Measurements from ENCODE around the gene SLC39A11. TPM values are rescaled to one million over a fixed set of nuclear protein-coding genes. Genes with fewer than 3 reads are reported as not detected.

Gene SLC39A11
- polyA plus RNA-seq, 3 donors: 16.6 to 27.9 (median 26.6) TPM

DNA sequence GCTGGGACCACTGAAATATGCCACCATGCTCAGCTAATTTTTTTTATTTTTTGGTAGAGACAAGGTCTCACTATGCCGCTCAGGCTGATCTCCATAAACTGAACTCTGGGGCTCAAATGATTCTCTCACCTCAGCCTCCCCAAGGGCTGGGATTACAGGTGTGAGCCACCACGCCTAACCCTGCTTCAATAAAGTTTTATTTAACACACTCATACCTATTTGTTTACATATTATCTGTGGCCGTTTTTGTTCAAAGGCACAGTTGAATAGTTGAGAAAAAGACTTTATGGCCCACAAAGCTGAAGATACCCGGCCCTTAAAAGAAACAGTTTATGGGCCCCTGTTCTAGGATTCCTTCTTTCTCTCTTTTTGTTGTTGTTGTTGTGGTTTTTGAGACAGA, 419.8 kb downstream of the SLC39A11 start:
- WGBS (ENCODE audit: insufficient coverage): 83% methylated on average over 1 of the region's 4 CpGs
- Histone ChIP-seq H3K4me2 (replicated peaks; ENCODE audit: extremely low read depth, low read length, poor library complexity, severe bottlenecking) (no peak overlapping the region), H3K27ac (ENCODE audit: low read depth in 1 of 2, low read length in 2 of 2) (no peak overlapping the region), H3K36me3 (replicated peaks in 1 of 2; ENCODE audit: control insufficient read depth in 1 of 2, insufficient read depth in 2 of 2, low read length in 2 of 2) (peaks cover 0 to 29% of the 10 kb centered on the region in 2 donors), H3K4me3 (replicated peaks in 1 of 3; ENCODE audit: low read depth in 2 of 3, low read length in 3 of 3) (no peak overlapping the region), H3K9me3 (replicated peaks in 1 of 2; ENCODE audit: control insufficient read depth in 1 of 2, insufficient read depth in 1 of 2, low read length in 2 of 2) (no peaks in the 10 kb centered on the region), H4K20me1 (ENCODE audit: insufficient read depth, low read length) (no peaks in the 10 kb centered on the region), H3K9ac (ENCODE audit: insufficient read depth, low read length, poor library complexity, severe bottlenecking) (no peak overlapping the region), H3K4me1 (ENCODE audit: control insufficient read depth in 1 of 2, insufficient read depth in 2 of 2, low read length in 2 of 2) (no peaks in the 10 kb centered on the region), H2AFZ (ENCODE audit: insufficient read depth, low read depth, low read length, poor library complexity, severe bottlenecking) (no peak overlapping the region), H3K79me2 (ENCODE audit: insufficient read depth, low read length) (no peaks in the 10 kb centered on the region), H3K27me3 (ENCODE audit: control insufficient read depth in 2 of 2, insufficient read depth in 2 of 2, low read length in 2 of 2) (no peaks in the 10 kb centered on the region)
- Mint-ChIP-seq H3K4me3 (no peak overlapping the region), H3K9me3 (peaks cover 0 to 8% (median under 1%) of the 10 kb centered on the region in 7 donors), H3K27ac (no peak overlapping the region), H3K4me1 (no peaks in the 10 kb centered on the region), H3K27me3 (ENCODE audit: low read depth in 3 of 3) (peaks cover 0 to 4% (median 2%) of the 10 kb centered on the region in 3 donors), H3K36me3 (peaks cover 28 to 42% of the 10 kb centered on the region in 2 donors)
- DNase-seq: no peak
- intact Hi-C loops (cut with micrococcal nuclease): no loop called here
- TF ChIP-seq, protein P1, sequence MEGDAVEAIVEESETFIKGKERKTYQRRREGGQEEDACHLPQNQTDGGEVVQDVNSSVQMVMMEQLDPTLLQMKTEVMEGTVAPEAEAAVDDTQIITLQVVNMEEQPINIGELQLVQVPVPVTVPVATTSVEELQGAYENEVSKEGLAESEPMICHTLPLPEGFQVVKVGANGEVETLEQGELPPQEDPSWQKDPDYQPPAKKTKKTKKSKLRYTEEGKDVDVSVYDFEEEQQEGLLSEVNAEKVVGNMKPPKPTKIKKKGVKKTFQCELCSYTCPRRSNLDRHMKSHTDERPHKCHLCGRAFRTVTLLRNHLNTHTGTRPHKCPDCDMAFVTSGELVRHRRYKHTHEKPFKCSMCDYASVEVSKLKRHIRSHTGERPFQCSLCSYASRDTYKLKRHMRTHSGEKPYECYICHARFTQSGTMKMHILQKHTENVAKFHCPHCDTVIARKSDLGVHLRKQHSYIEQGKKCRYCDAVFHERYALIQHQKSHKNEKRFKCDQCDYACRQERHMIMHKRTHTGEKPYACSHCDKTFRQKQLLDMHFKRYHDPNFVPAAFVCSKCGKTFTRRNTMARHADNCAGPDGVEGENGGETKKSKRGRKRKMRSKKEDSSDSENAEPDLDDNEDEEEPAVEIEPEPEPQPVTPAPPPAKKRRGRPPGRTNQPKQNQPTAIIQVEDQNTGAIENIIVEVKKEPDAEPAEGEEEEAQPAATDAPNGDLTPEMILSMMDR (IDR thresholded peaks at IDR 0.05): no peak

- H3K79me2 ChIP-seq (ENCODE audit: insufficient read depth, low read length): no peaks in the 10 kb centered on the region
- H3K36me3 ChIP-seq (replicated peaks in 1 of 2; ENCODE audit: control insufficient read depth in 1 of 2, insufficient read depth in 2 of 2, low read length in 2 of 2): peaks cover 0 to 14% of the 10 kb centered on the region in 2 donors
- no peak for DNase-seq
- Mint-ChIP-seq H3K36me3 (peaks cover 29 to 40% of the 10 kb centered on the region in 2 donors), H3K4me3 (no peak overlapping the region), H3K27me3 (ENCODE audit: low read depth in 3 of 3) (peaks cover 0 to 4% (median 2%) of the 10 kb centered on the region in 3 donors), H3K9me3 (peaks cover 0 to 10% (median 3%) of the 10 kb centered on the region in 7 donors), H3K27ac (no peak overlapping the region), H3K4me1 (no peaks in the 10 kb centered on the region)
- no peak overlapping the region for H3K9ac ChIP-seq (ENCODE audit: insufficient read depth, low read length, poor library complexity, severe bottlenecking)
- no peak overlapping the region for H2AFZ ChIP-seq (ENCODE audit: insufficient read depth, low read depth, low read length, poor library complexity, severe bottlenecking)
- no peak overlapping the region for H3K27ac ChIP-seq (ENCODE audit: low read depth in 1 of 2, low read length in 2 of 2)
- H3K4me3 ChIP-seq (replicated peaks in 1 of 3; ENCODE audit: low read depth in 2 of 3, low read length in 3 of 3): no peak overlapping the region
- H3K4me1 ChIP-seq (ENCODE audit: control insufficient read depth in 1 of 2, insufficient read depth in 2 of 2, low read length in 2 of 2): no peaks in the 10 kb centered on the region
- no peaks in the 10 kb centered on the region for H3K9me3 ChIP-seq (replicated peaks in 1 of 2; ENCODE audit: control insufficient read depth in 1 of 2, insufficient read depth in 1 of 2, low read length in 2 of 2)
- TF ChIP-seq, protein P1 (IDR thresholded peaks at IDR 0.05): no peak
- no peak overlapping the region for H3K4me2 ChIP-seq (replicated peaks; ENCODE audit: extremely low read depth, low read length, poor library complexity, severe bottlenecking)
- intact Hi-C loops (cut with micrococcal nuclease): no loop called here
- no peaks in the 10 kb centered on the region for H4K20me1 ChIP-seq (ENCODE audit: insufficient read depth, low read length)
- no peaks in the 10 kb centered on the region for H3K27me3 ChIP-seq (ENCODE audit: control insufficient read depth in 2 of 2, insufficient read depth in 2 of 2, low read length in 2 of 2)
These were observed 421.5 kb downstream of the SLC39A11 start for GRCh38 chr17:72671016-72671415.
